T-cell (primary cell): ENCODE measurements around the gene DCAF11. TPM values are rescaled to one million over a fixed set of nuclear protein-coding genes. Genes with fewer than 3 reads are reported as not detected.

Source experiments
- ATAC-seq, 4 experiments: fragments of 200-7000 bp in 3 of 4; fragments of 150-1000 bp in 1 of 4; cut with Tn5 transposase; replicated peaks in 1 of 4; 1 replicate in 3 of 4; 2 replicates in 1 of 4; pipeline ENCODE4 v1.10.0; 2021; ENCODE audit warnings: moderate library complexity in 3 of 4, mild to moderate bottlenecking in 2 of 4, moderate number of reproducible peaks in 1 of 4
- CTCF ChIA-PET, 2 donors: fragments of 300-600 bp; sonication (Branson Sonifier 250); formaldehyde crosslinking; loops; one replicate each; lab custom pipeline; 2022; ENCODE audit warnings: antibody characterized with exemption in 2 of 2; lab: Charles Lee
- POLR2A ChIA-PET, 2 donors: fragments of 300-600 bp; sonication (Branson Sonifier 250); formaldehyde crosslinking; loops; one replicate each; lab custom pipeline; 2022; ENCODE audit warnings: antibody characterized with exemption in 2 of 2; lab: Charles Lee
- DNase-seq, 35 experiments: peaks; one replicate each; pipeline versions ENCODE4 v3.0.0 to v3.0.0-alpha.2; 2013 to 2023
- H3K27ac ChIP-seq: one replicate; pipeline ENCODE4 v1.5.1; 2013; ENCODE audit warnings: low read length
- H3K27me3 ChIP-seq, 2 experiments: replicated peaks in 1 of 2; 1 replicate in 1 of 2; 2 replicates in 1 of 2; pipeline versions ENCODE4 v1.6.1 to v1.7.0; 2013; ENCODE audit warnings: low read length in 1 of 2, mixed read lengths in 1 of 2; ENCODE audit not compliant: control insufficient read depth in 2 of 2, insufficient read depth in 2 of 2; ENCODE audit errors: extremely low read depth in 1 of 2
- H3K36me3 ChIP-seq, 2 donors: 1 replicate in 1 of 2; 2 replicates in 1 of 2; pipeline versions ENCODE4 v1.6.1 to v1.7.0; 2013; ENCODE audit warnings: low read length in 1 of 2; ENCODE audit not compliant: control insufficient read depth in 2 of 2, insufficient read depth in 1 of 2; ENCODE audit errors: extremely low read depth in 1 of 2
- H3K4me1 ChIP-seq, 2 experiments: 1 replicate in 1 of 2; 2 replicates in 1 of 2; pipeline versions ENCODE4 v1.6.1 to v1.7.0; 2013; ENCODE audit warnings: low read length in 2 of 2, mixed read lengths in 1 of 2; ENCODE audit not compliant: insufficient read depth in 2 of 2, control insufficient read depth in 1 of 2; ENCODE audit errors: extremely low read depth in 1 of 2
- H3K4me3 ChIP-seq, 2 donors: 1 replicate in 1 of 2; 2 replicates in 1 of 2; pipeline versions ENCODE4 v1.5.1 to v1.7.0; 2013; ENCODE audit warnings: mild to moderate bottlenecking in 2 of 2, low read length in 1 of 2, moderate library complexity in 1 of 2; ENCODE audit not compliant: control insufficient read depth in 1 of 2; ENCODE audit errors: extremely low read depth in 1 of 2
- H3K9me3 ChIP-seq: 2 replicates; pipeline ENCODE4 v1.7.0; 2013
- H3K27ac Mint-ChIP-seq, 2 donors: one replicate each; pipeline ENCODE4 v1.8.0; 2020 to 2021; ENCODE audit warnings: mild to moderate bottlenecking in 2 of 2, mixed read lengths in 2 of 2
- H3K27me3 Mint-ChIP-seq, 2 donors: one replicate each; pipeline ENCODE4 v1.8.0; 2021 to 2022; ENCODE audit warnings: mixed read lengths in 2 of 2
- H3K36me3 Mint-ChIP-seq: one replicate; pipeline ENCODE4 v1.8.0; 2021; ENCODE audit warnings: mixed read lengths
- H3K4me1 Mint-ChIP-seq, 3 donors: one replicate each; pipeline ENCODE4 v1.8.0; 2020 to 2022; ENCODE audit warnings: mixed read lengths in 3 of 3, mild to moderate bottlenecking in 1 of 3
- H3K4me3 Mint-ChIP-seq, 3 donors: one replicate each; pipeline ENCODE4 v1.8.0; 2020 to 2022; ENCODE audit warnings: mild to moderate bottlenecking in 3 of 3, mixed read lengths in 3 of 3, moderate library complexity in 3 of 3
- H3K9me3 Mint-ChIP-seq, 3 donors: one replicate each; pipeline ENCODE4 v1.8.0; 2020 to 2022; ENCODE audit warnings: mixed read lengths in 3 of 3
- WGBS: methylation state at CpG from one replicate; pipeline ENCODE4 v1.1.5; 2013; ENCODE audit warnings: missing lambda C conversion rate; ENCODE audit not compliant: insufficient coverage; 5-methylcytosine and 5-hydroxymethylcytosine counted together
- total RNA-seq, 35 experiments: library from RNA in 6 of 35; stranded (reverse) in 6 of 35; fragments of 120-200 nt in 1 of 35; gene quantifications; one replicate each; pipeline versions ENCODE4 v1.2.1 to v1.2.4 and lab custom pipeline; 2013 to 2026

The DCAF11 gene
- total RNA-seq, 5 donors from 2014 or later (not counting 1 experiment from before 2014, with no cell fraction given): 78.5 to 94.1 (median 89.6) TPM

GRCh38 chr14:24098927-24099813, 15.4 kb upstream of the DCAF11 start:
- Mint-ChIP-seq H3K9me3 (no peaks in the 10 kb centered on the region), H3K27ac (no peak overlapping the region), H3K27me3 (no peaks in the 10 kb centered on the region), H3K36me3 (peaks cover 39% of the 10 kb centered on the region), H3K4me3 (no peak overlapping the region), H3K4me1 (peaks cover 16 to 21% (median 19%) of the 10 kb centered on the region in 3 donors)
- H3K36me3 ChIP-seq: peaks cover 10 to 38% of the 10 kb centered on the region in 2 donors
- H3K27me3 ChIP-seq: no peaks in the 10 kb centered on the region
- peaks cover 5 to 14% of the 10 kb centered on the region in 2 experiments for H3K4me1 ChIP-seq
- ChIA-PET CTCF (interaction anchor here in 1 of 2 donors (0.5 kb wide), 1 partner anchor 14 kb away, joined by 3 read pairs; no protein-coding TSS in a partner anchor), POLR2A (no interaction called here)
- 98% methylated on average over 15 of the region's 17 CpGs for WGBS
- ATAC-seq (no peak), DNase-seq (no peak)
- no peak overlapping the region for H3K27ac ChIP-seq
- H3K4me3 ChIP-seq: no peak overlapping the region
- H3K9me3 ChIP-seq: no peaks in the 10 kb centered on the region

GRCh38 chr14:24100197-24100981, 14.2 kb upstream of the DCAF11 start:
- no peak overlapping the region for H3K27ac ChIP-seq
- H3K4me3 Mint-ChIP-seq: no peak overlapping the region
- CTCF ChIA-PET: no interaction called here

GRCh38 chr14:24100982-24101494, 13.5 kb upstream of the DCAF11 start:
- Mint-ChIP-seq H3K36me3 (peaks cover 47% of the 10 kb centered on the region), H3K4me3 (no peak overlapping the region), H3K4me1 (peaks cover 6 to 10% (median 6%) of the 10 kb centered on the region in 3 donors), H3K27me3 (no peaks in the 10 kb centered on the region), H3K27ac (no peak overlapping the region), H3K9me3 (peaks cover 0 to 4% (median 0%) of the 10 kb centered on the region in 3 donors)
- Histone ChIP-seq H3K4me3 (no peak overlapping the region), H3K27ac (no peak overlapping the region), H3K9me3 (no peaks in the 10 kb centered on the region), H3K36me3 (peaks cover 10 to 39% of the 10 kb centered on the region in 2 donors), H3K4me1 (no peaks in the 10 kb centered on the region), H3K27me3 (no peaks in the 10 kb centered on the region)
- ATAC-seq (no peak), DNase-seq (no peak)
- CTCF ChIA-PET: interaction anchor here in 1 of 2 donors (0.6 kb wide), 1 partner anchor 10 kb away, joined by 4 read pairs; no protein-coding TSS in a partner anchor
- POLR2A ChIA-PET: no interaction called here
- no CpG with 5 or more reads among the region's 3 CpGs for WGBS

More at GRCh38 chr14:24100197-24100981, 14.2 kb upstream of the DCAF11 start:
- H3K9me3 ChIP-seq: no peaks in the 10 kb centered on the region
- no peak overlapping the region for H3K27ac Mint-ChIP-seq
- H3K9me3 Mint-ChIP-seq: peaks cover 0 to 4% (median 0%) of the 10 kb centered on the region in 3 donors
- ATAC-seq (no peak), DNase-seq (no peak)
- peaks cover 47% of the 10 kb centered on the region for H3K36me3 Mint-ChIP-seq
- H3K36me3 ChIP-seq: peaks cover 10 to 39% of the 10 kb centered on the region in 2 donors
- 90% methylated on average over 2 of the region's 4 CpGs for WGBS
- H3K4me1 ChIP-seq: peaks cover 2 to 5% of the 10 kb centered on the region in 2 experiments
- H3K27me3 ChIP-seq: no peaks in the 10 kb centered on the region
- H3K4me1 Mint-ChIP-seq: peaks cover 10 to 13% (median 11%) of the 10 kb centered on the region in 3 donors
- no peaks in the 10 kb centered on the region for H3K27me3 Mint-ChIP-seq
- H3K4me3 ChIP-seq: no peak overlapping the region
- POLR2A ChIA-PET: no interaction called here

GRCh38 chr14:24102357-24103048, 12.1 kb upstream of the DCAF11 start:
- 100% methylated on average over 1 of the region's 7 CpGs for WGBS
- Mint-ChIP-seq H3K27ac (peak overlapping the region in 1 of 2 donors; percentile 16), H3K27me3 (no peaks in the 10 kb centered on the region), H3K4me1 (peaks cover 0 to 3% (median 0%) of the 10 kb centered on the region in 3 donors), H3K36me3 (peaks cover 44% of the 10 kb centered on the region), H3K9me3 (peaks cover 0 to 4% (median 0%) of the 10 kb centered on the region in 3 donors), H3K4me3 (no peak overlapping the region)
- ChIA-PET POLR2A (no interaction called here), CTCF (interaction anchor here in 1 of 2 donors (0.6 kb wide), 1 partner anchor 252 kb away, joined by 4 read pairs; no protein-coding TSS in a partner anchor)
- DNase-seq: no peak
- Histone ChIP-seq H3K4me1 (no peaks in the 10 kb centered on the region), H3K27ac (no peak overlapping the region), H3K27me3 (no peaks in the 10 kb centered on the region), H3K4me3 (no peak overlapping the region), H3K9me3 (no peaks in the 10 kb centered on the region), H3K36me3 (peaks cover 8 to 39% of the 10 kb centered on the region in 2 donors)
- no peak for ATAC-seq

- H3K36me3 Mint-ChIP-seq: peaks cover 44% of the 10 kb centered on the region
- Histone ChIP-seq H3K27ac (no peak overlapping the region), H3K36me3 (peaks cover 4 to 36% of the 10 kb centered on the region in 2 donors), H3K27me3 (no peaks in the 10 kb centered on the region), H3K4me3 (no peak overlapping the region), H3K9me3 (no peaks in the 10 kb centered on the region), H3K4me1 (peaks cover 0 to under 1% of the 10 kb centered on the region in 2 experiments)
- H3K4me1 Mint-ChIP-seq: peaks cover 2 to 6% (median 3%) of the 10 kb centered on the region in 3 donors
- POLR2A ChIA-PET: interaction anchor here in 1 of 2 donors (0.5 to 0.8 kb wide), 2 partner anchors 10 to 192 kb away, joined by 3 to 6 read pairs; no protein-coding TSS in a partner anchor
- no peak overlapping the region for H3K27ac Mint-ChIP-seq
- no peaks in the 10 kb centered on the region for H3K27me3 Mint-ChIP-seq
- H3K9me3 Mint-ChIP-seq: peaks cover 0 to 4% (median 0%) of the 10 kb centered on the region in 3 donors
- DNase-seq (no peak), ATAC-seq (no peak)
- 100% methylated on average over 8 of the region's 13 CpGs for WGBS
- CTCF ChIA-PET: no interaction called here
- H3K4me3 Mint-ChIP-seq: no peak overlapping the region
Observed at GRCh38 chr14:24103451-24103850, 11.1 kb upstream of the DCAF11 start.
